Left hindlimb (tissue), 1 donor: Measurements from ENCODE around the gene ALKBH6.
"Not testable (repeated sequence)": the region's sequence is repeated elsewhere in the genome, so short reads cannot be mapped to it uniquely, and the experiment has no call there.

Source experiments
- DNase-seq: peaks from one replicate; pipeline ENCODE4 v3.0.0-alpha.2; 2018

ALKBH6 gene

GRCh38 chr19:36014012-36014924, at the start of gene ALKBH6:
Gene ALKBH6 (minus strand): TSS chr19:36014213. CDS start chr19:36013397, 816 bp downstream.
- peak; percentile 99 for DNase-seq

- DNase-seq = no peak
Observed at GRCh38 chr19:36061367-36061766, 47.4 kb upstream of the ALKBH6 start.

DNA sequence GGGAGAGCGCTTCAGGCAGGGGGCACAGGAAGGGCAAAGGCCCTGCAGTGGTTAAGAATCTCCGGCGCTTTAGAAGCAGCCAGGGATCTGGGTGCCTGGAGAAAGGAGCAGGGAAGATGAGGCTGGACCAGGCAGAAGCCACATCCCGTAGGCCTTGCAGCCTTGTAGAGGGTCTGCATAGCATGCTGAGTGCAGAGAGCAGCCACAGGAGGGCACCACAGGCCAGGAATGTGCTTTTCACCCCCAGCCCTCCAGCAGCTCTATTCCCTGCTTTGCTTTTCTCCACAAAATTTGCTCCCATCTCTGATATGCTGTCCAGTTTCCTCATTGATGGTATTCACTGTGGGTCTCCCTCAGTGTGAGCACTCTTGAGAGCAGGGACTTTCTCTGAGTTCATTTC, 46.4 kb upstream of the ALKBH6 start:
- no peak for DNase-seq

- no peak for DNase-seq
Observed at GRCh38 chr19:36059180-36059910, 45.3 kb upstream of the ALKBH6 start.

DNA sequence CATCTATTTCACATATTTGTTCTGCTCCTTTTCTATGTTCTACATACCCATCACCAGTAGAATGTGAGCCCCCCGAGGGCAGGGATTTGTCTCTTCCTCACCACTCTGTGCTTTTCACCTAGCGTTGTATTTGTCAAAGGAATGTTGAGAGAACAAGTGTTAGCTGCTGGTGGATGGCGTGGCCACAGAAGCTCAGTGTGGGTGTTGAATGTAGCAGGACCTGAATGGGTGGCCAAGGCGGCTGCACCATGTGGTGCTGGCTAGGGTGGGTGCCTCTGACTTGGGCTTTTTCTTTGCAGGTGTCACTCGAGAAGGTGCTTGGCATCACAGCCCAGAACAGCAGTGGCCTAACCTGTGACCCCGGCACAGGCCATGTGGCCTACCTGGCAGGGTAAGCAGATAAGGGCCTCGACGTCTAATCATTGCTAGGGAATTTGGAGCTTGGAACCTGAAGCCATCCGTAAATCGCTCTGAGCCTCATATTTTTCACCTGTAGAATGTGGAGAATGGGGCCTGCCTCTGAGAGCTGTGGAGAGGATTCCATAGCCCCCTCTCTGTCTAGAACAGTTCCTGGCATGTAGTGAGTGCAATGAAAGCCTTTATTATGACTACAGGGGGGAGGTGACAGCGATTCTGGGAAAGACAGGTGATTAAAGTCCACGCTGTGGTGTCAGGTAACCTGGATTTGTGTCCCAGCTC, 44.6 kb upstream of the ALKBH6 start:
- no peak for DNase-seq

GRCh38 chr19:36054733-36055686, 41.0 kb upstream of the ALKBH6 start, which contains the start of gene WDR62:
Gene WDR62 (plus strand): TSS chr19:36054897. CDS start chr19:36054972, 75 bp downstream.
- peak; percentile 96 for DNase-seq

DNA sequence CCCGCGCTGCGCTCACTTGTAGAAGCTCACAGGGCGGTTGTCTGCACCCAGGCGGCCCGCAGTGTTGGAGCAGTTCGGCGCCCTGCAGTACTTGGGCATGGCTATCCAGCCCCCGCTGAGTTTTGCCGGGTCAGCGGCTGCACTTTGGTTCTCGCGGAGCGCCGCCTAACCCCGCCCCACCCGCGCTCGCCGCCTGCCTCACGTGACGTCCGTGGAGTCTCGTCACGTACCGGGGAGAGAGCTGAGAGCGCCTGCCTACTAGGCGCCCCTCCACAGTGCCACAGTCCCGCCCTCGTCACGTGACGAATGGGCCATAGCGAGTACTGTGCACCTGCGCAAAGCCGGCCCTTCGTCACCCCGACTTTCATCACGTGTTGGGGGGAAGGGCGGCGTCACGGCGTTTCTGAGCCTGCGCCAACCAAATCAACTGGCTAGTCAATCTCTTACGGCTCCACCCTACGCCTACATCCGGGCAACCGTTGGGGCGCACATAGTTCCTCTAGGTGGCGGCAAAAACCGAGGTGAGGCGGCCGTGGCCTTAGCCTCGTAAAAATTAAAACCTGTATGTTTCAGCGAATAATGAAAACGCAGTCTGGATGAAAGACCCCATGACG, 40.2 kb upstream of the ALKBH6 start, which contains the start of gene THAP8:
Gene THAP8, minus strand, starts transcription at position 167 of the 614 bp plus-strand sequence. Its CDS starts 68 bp downstream, at position 99.
- DNase-seq = peak; percentile 100

DNA sequence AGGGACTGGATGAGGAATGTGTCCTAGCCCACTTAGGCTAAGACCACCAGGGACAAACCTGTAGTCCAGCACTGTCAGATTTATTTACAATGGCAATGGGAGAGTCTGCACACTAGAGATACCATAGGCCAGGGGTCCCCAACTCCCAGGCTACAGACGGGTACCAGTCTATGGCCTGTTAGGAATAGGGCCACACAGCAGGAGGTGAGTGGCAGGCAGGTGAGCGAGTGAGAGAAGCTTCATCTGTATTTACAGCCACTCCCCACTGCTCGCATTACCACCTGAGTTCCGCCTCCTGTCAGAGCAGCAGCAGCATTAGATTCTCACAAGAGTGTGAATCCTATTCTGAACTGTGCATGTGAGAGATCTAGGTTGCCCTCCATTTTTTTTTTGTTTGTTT, 37.6 kb upstream of the ALKBH6 start:
- DNase-seq = no peak

DNA sequence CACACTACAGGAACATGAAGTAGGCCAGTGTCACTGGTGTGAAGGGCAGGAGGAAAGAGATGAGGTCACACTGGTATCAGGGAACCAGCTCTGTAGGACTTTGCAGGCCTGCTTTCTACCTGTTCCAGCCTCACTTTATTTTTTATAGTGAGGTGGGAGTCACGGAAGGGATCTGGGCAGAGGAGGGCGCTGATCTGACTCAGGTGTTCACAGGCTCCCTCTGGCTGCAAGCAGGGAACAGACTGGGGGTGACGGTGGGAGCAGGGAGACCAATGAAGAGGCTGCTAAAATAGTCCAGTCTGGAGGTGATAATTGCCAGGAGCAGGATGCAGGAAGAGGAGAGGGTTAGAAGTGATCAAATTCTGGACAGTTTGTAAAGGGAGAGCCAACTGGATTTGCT, 37.2 kb upstream of the ALKBH6 start:
- DNase-seq = no peak

GRCh38 chr19:36049080-36049698, 35.2 kb upstream of the ALKBH6 start:
- no peak for DNase-seq

DNA sequence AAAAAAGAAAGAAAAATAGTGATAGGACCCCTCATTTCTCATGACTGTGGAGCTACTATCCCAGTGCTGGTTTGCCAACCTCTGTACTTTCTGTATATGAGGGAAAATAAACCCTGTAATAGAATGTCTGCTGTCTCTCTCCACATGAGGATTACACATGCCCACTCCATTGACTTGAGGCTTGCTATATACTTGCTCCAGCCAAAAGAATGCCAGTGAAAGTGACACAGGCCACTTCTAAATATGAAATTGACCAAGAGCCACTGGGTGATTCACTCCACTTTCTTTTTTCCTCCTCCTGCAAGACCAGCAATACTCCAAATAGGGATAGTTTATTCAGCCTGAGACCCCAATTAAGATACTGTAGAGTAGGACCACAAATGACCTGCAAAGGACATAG, 33.8 kb upstream of the ALKBH6 start:
- no peak for DNase-seq

GRCh38 chr19:36046443-36047050, 32.5 kb upstream of the ALKBH6 start:
- no peak for DNase-seq

- no peak for DNase-seq
Observed at GRCh38 chr19:36043952-36044351, 29.9 kb upstream of the ALKBH6 start.

- no peak for DNase-seq
Observed at GRCh38 chr19:36041831-36042230, 27.8 kb upstream of the ALKBH6 start.

DNA sequence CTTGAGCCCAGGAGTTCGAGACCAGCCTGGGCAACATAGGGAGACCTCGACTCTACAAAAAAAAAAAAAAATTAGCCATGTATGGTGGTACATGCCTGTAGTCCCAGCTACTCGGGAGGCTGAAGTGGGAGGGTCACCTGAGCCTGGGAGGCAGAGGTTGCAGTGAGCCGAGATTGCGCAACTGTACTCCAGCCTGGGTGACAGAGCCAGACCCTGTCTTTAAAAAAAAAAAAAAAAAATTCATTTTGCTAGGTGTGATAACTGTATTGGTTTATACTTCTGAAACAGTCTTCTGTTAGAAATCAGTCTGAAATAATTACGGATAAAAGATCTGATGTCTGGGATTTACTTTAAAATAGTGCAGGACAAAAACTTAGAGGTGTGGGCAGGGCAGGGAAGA, 27.1 kb upstream of the ALKBH6 start:
- DNase-seq = not testable (repeated sequence)

GRCh38 chr19:36040495-36040894, 26.5 kb upstream of the ALKBH6 start:
- no peak for DNase-seq

DNA sequence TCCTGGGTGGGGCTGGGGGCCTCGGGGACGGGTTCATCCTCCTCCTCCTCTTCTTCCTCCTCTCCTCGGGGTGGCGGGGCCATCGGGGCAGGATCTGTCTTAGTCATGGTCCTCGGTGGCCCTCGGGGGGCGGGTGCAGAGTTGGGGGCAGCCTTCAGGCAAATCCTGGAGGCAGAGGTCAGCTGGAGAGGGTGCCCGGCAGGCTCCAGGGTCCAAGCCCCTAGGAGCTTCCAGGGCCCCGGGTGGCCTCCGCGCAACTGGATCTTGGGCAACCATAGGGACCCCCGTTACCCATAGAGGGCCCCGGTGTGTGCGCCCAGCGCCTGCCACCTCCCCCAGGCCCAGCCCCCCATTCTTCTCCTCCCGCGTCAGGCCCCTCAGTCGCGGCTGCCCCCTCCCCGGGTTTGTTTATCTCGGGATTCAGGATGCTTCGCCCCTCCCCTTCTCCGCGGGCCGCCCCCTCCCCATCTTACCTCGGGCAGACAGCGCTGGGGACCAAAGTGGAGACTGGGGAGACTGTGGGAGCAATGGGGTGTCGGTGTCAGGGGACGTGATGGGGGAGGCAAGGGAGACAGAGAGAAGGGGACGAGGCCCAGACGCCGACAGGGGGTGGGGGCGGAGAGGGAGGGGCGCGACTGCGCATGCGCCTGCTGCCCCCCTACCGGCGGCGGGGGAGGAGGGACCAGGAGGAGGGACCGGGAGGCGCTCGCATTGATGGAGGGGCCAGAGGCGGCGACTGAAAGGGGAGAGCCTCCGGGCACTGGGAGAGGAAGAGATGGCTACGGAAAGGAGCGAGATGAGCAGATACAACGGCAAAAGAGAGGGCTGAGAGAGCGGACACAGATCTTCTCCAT, 18.5 kb upstream of the ALKBH6 start, which contains the start of gene CLIP3:
Gene CLIP3, minus strand, starts transcription at position 623 of the 854 bp plus-strand sequence. Its CDS starts 516 bp downstream, at position 107.
- DNase-seq = peak; percentile 88

DNA sequence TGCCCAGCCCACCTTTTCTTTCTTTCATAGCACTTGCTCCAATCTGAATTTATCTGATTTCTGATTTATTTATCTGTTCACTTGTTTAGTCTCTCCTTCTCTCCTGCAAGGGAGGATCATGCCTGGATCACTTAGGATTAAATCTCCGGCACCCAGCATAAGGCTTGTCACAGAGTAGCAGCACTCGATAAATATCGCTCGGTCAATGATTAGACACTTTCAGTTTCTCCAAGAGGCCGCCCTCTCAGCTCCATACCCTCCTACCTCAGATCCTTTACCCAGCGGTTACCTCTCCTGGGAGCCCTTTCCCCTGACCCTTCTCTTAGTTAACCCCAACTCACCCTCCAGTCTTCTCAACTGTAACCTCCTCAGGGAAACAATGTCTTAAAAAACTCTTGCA, 17.3 kb upstream of the ALKBH6 start:
- DNase-seq = no peak
